Activated T-cell treated with anti-CD3 and anti-CD28 coated beads, Interleukin-2, amount 50 U/mL, for 24 hours (primary cell): ENCODE measurements around the gene NFKBIA.
"Not testable (repeated sequence)": the region's sequence is repeated elsewhere in the genome, so short reads cannot be mapped to it uniquely, and the experiment has no call there.

Experiments used
- DNase-seq: peaks from one replicate; pipeline ENCODE4 v3.0.0-alpha.2; 2020
- H3K27ac Mint-ChIP-seq: 2 replicates; pipeline ENCODE4 v1.8.0; 2020; ENCODE audit warnings: mild to moderate bottlenecking, mixed read lengths
- H3K27me3 Mint-ChIP-seq: 2 replicates; pipeline ENCODE4 v1.8.0; 2020; ENCODE audit warnings: mixed read lengths
- H3K36me3 Mint-ChIP-seq: 2 replicates; pipeline ENCODE4 v1.8.0; 2020; ENCODE audit warnings: low read depth, mixed read lengths
- H3K4me1 Mint-ChIP-seq: 2 replicates; pipeline ENCODE4 v1.8.0; 2020; ENCODE audit warnings: low read depth, mixed read lengths
- H3K4me3 Mint-ChIP-seq: 2 replicates; pipeline ENCODE4 v1.8.0; 2020; ENCODE audit warnings: mild to moderate bottlenecking, moderate library complexity, mixed read lengths
- H3K9me3 Mint-ChIP-seq: 2 replicates; pipeline ENCODE4 v1.8.0; 2020; ENCODE audit warnings: mixed read lengths

NFKBIA gene

DNA sequence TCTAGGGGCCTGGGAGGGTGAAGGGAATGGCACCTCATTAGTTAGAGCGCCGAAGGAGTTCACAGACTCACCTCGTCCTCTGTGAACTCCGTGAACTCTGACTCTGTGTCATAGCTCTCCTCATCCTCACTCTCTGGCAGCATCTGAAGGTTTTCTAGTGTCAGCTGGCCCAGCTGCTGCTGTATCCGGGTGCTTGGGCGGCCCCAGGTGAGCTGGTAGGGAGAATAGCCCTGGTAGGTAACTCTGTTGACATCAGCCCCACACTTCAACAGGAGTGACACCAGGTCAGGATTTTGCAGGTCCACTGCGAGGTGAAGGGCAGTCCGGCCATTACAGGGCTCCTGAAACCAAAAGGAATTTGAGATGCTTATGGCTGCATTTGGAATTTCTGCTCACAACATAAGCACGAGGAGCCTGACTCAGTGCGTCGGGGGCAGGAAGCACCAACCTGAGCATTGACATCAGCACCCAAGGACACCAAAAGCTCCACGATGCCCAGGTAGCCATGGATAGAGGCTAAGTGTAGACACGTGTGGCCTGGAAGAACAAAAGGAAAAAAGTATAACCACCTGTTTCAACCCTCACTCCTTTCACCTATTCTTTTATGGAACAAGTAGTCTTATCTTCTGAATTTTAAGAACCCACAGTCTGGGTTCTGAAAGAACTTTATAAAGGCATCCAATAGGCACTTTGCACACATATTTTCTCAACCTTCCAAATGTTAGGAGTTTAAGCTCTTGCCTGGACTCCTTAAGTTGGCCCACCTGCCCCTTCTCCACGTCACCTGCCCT is 2.0 kb downstream of the NFKBIA start:
- Mint-ChIP-seq H3K4me1 (peaks cover 72% of the 10 kb centered on the region), H3K27me3 (no peaks in the 10 kb centered on the region), H3K36me3 (peaks cover 53% of the 10 kb centered on the region), H3K4me3 (peak overlapping the region; percentile 99), H3K9me3 (no peaks in the 10 kb centered on the region), H3K27ac (peak overlapping the region; percentile 100)
- peak; percentile 63 for DNase-seq

GRCh38 chr14:35401422-35402265 is 2.9 kb downstream of the NFKBIA start:
- Mint-ChIP-seq H3K27me3 (no peaks in the 10 kb centered on the region), H3K36me3 (peaks cover 53% of the 10 kb centered on the region), H3K9me3 (no peaks in the 10 kb centered on the region), H3K27ac (peak overlapping the region; percentile 100), H3K4me3 (peak overlapping the region; percentile 99), H3K4me1 (peaks cover 69% of the 10 kb centered on the region)
- DNase-seq, result no peak

DNA sequence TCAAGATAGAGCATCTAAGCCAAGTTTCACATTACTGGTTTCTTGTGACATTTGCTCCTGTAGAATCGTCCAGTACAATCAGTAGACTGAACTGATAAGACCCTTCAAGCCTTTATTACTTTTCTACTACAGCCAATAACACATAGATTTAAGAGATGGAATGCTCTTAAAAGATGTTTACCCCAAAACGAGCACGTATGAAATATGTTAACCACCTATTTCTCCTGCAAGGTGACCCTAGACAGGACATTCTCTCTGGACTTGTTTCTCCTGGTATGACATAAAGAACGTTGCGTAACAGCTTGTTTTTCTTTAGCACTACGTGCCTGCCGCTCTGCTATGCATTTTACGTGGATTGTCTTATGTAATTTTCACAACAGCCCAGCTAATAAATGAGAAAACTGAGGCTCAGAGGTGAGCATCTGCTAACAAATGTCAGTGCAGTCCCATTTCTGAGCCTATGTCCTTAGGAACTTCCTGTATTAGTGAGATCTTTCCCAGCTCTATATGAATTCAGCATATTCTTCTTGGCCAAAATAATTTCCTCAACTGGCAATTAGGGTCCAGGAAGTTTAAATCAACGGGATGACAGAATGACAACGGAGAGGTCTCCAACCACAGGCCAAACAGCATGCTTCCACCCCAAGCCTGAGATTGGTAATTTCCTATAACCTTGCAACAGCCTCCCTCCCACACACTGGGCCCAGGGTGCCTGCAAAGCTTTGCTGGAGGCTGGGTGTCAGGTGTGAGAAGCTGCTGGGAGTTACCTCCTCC is 3.7 kb downstream of the NFKBIA start:
- H3K36me3 Mint-ChIP-seq, result peaks cover 53% of the 10 kb centered on the region
- H3K4me1 Mint-ChIP-seq, result peaks cover 64% of the 10 kb centered on the region
- peak overlapping the region; percentile 100 for H3K27ac Mint-ChIP-seq
- H3K9me3 Mint-ChIP-seq, result no peaks in the 10 kb centered on the region
- peak; percentile 72 for DNase-seq
- H3K4me3 Mint-ChIP-seq, result peak overlapping the region; percentile 99
- no peaks in the 10 kb centered on the region for H3K27me3 Mint-ChIP-seq

- H3K9me3 Mint-ChIP-seq, result no peaks in the 10 kb centered on the region
- peak overlapping the region; percentile 99 for H3K4me3 Mint-ChIP-seq
- peak; percentile 50 for DNase-seq
- peaks cover 51% of the 10 kb centered on the region for H3K4me1 Mint-ChIP-seq
- H3K36me3 Mint-ChIP-seq, result peaks cover 49% of the 10 kb centered on the region
- no peaks in the 10 kb centered on the region for H3K27me3 Mint-ChIP-seq
- H3K27ac Mint-ChIP-seq, result peak overlapping the region; percentile 87
These were observed 5.2 kb downstream of the NFKBIA start for GRCh38 chr14:35399083-35399937.

DNA sequence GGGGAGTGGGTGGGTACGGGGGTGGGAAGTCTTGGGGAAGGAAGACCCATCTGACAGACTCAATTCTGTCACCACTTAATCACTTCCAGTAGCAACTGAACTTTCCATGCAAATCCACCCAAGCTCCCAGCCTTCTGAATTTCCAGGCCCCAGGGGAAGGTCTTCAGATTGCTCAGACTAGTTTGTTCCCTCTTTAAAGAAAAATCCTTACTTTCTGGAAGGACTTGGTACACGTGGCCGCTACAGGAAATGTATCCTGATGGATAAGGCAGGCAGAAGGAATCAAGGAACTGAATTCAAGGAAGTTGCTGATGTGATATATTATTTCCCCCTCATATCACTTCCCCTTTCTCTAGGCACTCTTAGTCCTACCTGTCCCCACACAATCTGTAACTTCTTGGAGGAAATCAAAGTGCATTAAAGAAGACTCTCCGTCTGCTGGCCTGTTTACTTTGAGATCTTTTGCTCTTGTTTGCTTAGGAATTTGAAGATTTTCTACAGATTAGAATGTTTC is 6.4 kb downstream of the NFKBIA start:
- Mint-ChIP-seq H3K27me3 (no peaks in the 10 kb centered on the region), H3K4me3 (peak overlapping the region; percentile 20), H3K36me3 (peaks cover 41% of the 10 kb centered on the region), H3K4me1 (peaks cover 53% of the 10 kb centered on the region), H3K9me3 (no peaks in the 10 kb centered on the region), H3K27ac (peak overlapping the region; percentile 87)
- no peak for DNase-seq

DNA sequence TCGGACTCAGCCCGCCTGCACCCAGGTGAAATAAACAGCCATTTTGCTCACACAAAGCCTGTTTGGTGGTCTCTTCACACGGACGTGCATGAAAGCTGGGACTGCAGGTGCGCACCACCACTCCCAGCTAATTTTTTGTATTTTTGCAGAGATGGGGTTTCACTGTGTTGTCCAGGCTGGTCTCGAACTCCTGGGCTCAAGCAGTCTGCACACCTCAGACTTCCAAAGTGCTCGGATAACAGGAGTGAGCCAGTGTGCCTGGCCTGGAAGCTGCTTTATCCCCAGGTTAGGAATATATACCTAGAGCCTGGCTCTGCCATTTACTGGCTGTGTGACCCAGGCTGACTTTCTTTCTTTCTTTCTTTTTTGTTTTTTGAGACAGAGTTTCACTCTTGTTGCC is 7.9 kb downstream of the NFKBIA start:
- not testable (repeated sequence) for H3K27ac Mint-ChIP-seq, H3K9me3 Mint-ChIP-seq, H3K27me3 Mint-ChIP-seq, DNase-seq, H3K4me3 Mint-ChIP-seq
- peaks cover 26% of the 10 kb centered on the region for H3K36me3 Mint-ChIP-seq
- peaks cover 53% of the 10 kb centered on the region for H3K4me1 Mint-ChIP-seq

- no peak for DNase-seq
- Mint-ChIP-seq H3K36me3 (peaks cover 13% of the 10 kb centered on the region), H3K4me3 (no peak overlapping the region), H3K9me3 (no peaks in the 10 kb centered on the region), H3K27ac (no peak overlapping the region), H3K4me1 (peaks cover 44% of the 10 kb centered on the region), H3K27me3 (no peaks in the 10 kb centered on the region)
These were observed 9.3 kb downstream of the NFKBIA start for GRCh38 chr14:35395283-35395682.

DNA sequence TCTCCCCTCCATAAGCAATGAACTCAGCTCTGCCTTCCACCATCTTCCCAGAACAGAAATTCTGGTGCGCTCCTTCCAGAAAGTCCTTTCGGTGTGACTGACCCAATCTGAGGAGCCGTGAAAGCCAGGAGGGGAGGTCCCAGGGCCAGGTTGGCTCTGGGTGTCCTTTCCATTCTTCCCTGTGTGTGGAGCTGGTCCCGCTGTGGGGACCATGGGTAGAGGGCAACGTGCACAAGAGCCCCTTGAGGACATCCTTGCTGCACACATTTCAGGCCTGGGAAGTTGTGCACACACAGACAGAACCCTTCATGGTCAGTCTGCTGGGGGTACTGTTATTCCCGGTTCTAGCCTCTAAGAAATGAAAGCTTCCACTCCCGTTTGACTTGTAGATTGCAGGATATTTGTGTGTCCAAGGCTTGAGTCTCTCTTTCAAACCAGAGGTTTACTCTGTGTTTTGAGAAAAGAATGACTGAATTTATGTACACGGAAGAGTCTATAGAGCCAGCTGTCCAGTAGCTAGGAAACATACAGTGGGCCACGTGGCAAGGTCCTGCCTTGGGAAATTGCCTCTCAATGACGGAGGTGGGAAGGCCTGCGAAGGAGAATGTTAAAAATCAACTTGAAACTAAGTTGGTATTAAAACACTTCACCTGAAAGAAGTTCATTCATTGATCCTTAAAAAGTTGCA is 10.1 kb downstream of the NFKBIA start:
- Mint-ChIP-seq H3K27me3 (no peaks in the 10 kb centered on the region), H3K27ac (no peak overlapping the region), H3K9me3 (no peaks in the 10 kb centered on the region), H3K4me3 (no peak overlapping the region), H3K4me1 (peaks cover 39% of the 10 kb centered on the region), H3K36me3 (peaks cover 8% of the 10 kb centered on the region)
- no peak for DNase-seq

- H3K4me3 Mint-ChIP-seq, result no peak overlapping the region
- DNase-seq, result no peak
- H3K4me1 Mint-ChIP-seq, result peaks cover 32% of the 10 kb centered on the region
- no peaks in the 10 kb centered on the region for H3K9me3 Mint-ChIP-seq
- no peak overlapping the region for H3K27ac Mint-ChIP-seq
- no peaks in the 10 kb centered on the region for H3K27me3 Mint-ChIP-seq
- peaks cover 2% of the 10 kb centered on the region for H3K36me3 Mint-ChIP-seq
These were observed 10.7 kb downstream of the NFKBIA start for GRCh38 chr14:35393826-35394225.

GRCh38 chr14:35392103-35392502 is 12.4 kb downstream of the NFKBIA start:
- Mint-ChIP-seq H3K27me3 (no peaks in the 10 kb centered on the region), H3K4me1 (peaks cover 19% of the 10 kb centered on the region), H3K4me3 (no peak overlapping the region), H3K27ac (no peak overlapping the region), H3K9me3 (no peaks in the 10 kb centered on the region), H3K36me3 (no peaks in the 10 kb centered on the region)
- DNase-seq, result no peak

DNA sequence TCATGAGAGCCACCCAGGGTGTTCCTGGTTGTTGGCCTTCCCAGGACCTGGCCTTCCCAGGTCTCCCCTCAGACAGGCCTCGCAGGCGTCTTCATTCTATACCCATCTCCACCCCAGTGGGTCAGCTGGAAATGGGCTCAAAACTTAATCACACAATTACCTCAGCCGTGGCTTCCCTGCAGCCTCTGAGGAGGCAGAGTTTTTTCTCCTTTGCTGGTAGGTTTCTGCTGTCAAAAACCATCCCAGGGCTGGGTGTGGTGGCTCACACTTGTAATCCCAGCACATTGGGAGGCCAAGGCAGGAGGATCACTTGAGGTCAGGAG is 13.2 kb downstream of the NFKBIA start:
- no peaks in the 10 kb centered on the region for H3K9me3 Mint-ChIP-seq
- no peak overlapping the region for H3K4me3 Mint-ChIP-seq
- DNase-seq, result no peak
- no peaks in the 10 kb centered on the region for H3K36me3 Mint-ChIP-seq
- H3K27ac Mint-ChIP-seq, result no peak overlapping the region
- peaks cover 19% of the 10 kb centered on the region for H3K4me1 Mint-ChIP-seq
- H3K27me3 Mint-ChIP-seq, result no peaks in the 10 kb centered on the region

DNA sequence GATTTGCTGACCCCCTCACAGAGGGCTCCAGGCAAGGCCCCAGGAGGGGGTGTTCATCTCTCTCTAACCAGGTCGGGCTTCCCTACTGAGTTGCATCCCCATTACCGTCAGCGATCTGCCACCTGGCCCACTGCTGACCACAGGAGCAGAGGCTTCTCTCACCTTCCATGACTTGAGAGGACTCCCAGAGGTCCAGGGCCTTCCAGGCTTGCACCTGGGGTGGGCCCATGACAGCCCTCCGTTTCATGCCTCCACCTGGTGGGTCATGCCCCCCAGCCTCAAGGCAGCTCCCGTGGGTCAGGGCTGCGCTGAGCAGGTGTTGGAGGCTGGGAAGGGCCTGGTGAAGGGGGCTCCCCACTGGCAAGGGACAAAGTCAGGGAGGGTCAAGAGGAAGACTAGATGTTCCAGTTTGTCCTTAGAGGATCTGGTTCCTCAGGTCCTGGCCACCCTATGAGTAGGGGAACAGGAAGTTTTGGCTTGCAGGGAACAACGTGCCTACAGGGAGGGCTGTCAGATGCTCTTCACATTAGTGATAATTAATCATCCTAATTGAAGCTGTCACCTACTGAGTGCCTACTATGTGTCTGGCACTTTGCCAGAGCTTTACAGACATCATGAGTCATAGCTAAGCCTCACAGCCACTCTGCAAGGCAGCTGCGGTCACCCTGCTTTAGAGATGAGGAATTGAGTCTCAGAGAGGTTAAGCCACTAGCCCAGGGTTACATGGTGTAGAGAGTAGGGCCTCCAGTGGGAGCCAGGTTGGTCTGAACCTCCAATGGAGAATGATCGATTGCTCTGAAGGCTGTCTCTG is 13.8 kb downstream of the NFKBIA start:
- no peak for DNase-seq
- no peaks in the 10 kb centered on the region for H3K27me3 Mint-ChIP-seq
- no peaks in the 10 kb centered on the region for H3K9me3 Mint-ChIP-seq
- peaks cover 16% of the 10 kb centered on the region for H3K4me1 Mint-ChIP-seq
- H3K27ac Mint-ChIP-seq, result no peak overlapping the region
- H3K4me3 Mint-ChIP-seq, result no peak overlapping the region
- no peaks in the 10 kb centered on the region for H3K36me3 Mint-ChIP-seq

DNA sequence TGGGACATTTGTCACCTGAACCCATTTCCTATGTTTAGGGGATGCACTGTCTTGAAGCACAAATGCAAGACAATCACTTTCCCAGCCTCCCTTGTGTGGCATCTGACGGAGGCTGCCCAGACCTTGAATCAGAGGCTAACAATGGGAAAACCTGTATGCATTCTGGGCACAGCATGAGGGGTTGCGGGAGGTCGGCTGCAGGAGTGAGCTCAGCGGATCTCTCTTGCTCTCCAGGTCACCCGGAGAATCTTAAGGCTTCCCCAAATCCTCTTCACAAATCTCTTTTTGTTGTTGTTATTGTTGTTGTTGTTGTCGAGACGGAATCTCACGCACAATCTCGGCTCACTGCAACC is 15.3 kb downstream of the NFKBIA start:
- no peaks in the 10 kb centered on the region for H3K9me3 Mint-ChIP-seq
- no peak overlapping the region for H3K4me3 Mint-ChIP-seq
- no peaks in the 10 kb centered on the region for H3K27me3 Mint-ChIP-seq
- H3K36me3 Mint-ChIP-seq, result no peaks in the 10 kb centered on the region
- peaks cover 16% of the 10 kb centered on the region for H3K4me1 Mint-ChIP-seq
- H3K27ac Mint-ChIP-seq, result no peak overlapping the region
- DNase-seq, result no peak
